ENCODE results near the gene PCDHGA11.
A peak's percentile ranks its signal among the peaks of the same experiment; 100 is the strongest.
"Not testable (repeated sequence)": the region's sequence is repeated elsewhere in the genome, so short reads cannot be mapped to it uniquely, and the experiment has no call there.

Gene PCDHGA11

GRCh38 chr5:141409598-141410306 lies 11.1 kb upstream of the PCDHGA11 start:
- TF ChIP-seq JUND (IDR thresholded peaks at IDR 0.05; ENCODE audit: low read depth), result no peak
- in situ Hi-C loops (cut with HindIII; ENCODE audit: low pct_unique_long_range_greater_than_20kb, low sequenced_read_pairs), result no loop called here

GRCh38 chr5:141411575-141411974 lies 9.3 kb upstream of the PCDHGA11 start:
- DNase-seq (ENCODE audit: low read depth in 1 of 2, low spot score in 1 of 2), result no peak
- in situ Hi-C loops (cut with HindIII; ENCODE audit: low pct_unique_long_range_greater_than_20kb, low sequenced_read_pairs), result no loop called here
- TF ChIP-seq JUND (IDR thresholded peaks at IDR 0.05; ENCODE audit: low read depth), result no peak

More at GRCh38 chr5:141409598-141410306, 11.1 kb upstream of the PCDHGA11 start:
- DNase-seq (ENCODE audit: low read depth in 1 of 2, low spot score in 1 of 2), result no peak

GRCh38 chr5:141412854-141413539 lies 7.9 kb upstream of the PCDHGA11 start, which contains the start of gene PCDHGA10:
Gene PCDHGA10 (plus strand): TSS chr5:141412987. CDS start chr5:141413176, 189 bp downstream.
- no peak for TF ChIP-seq JUND (IDR thresholded peaks at IDR 0.05; ENCODE audit: low read depth)
- peak; percentile 93 for DNase-seq (ENCODE audit: low read depth in 1 of 2, low spot score in 1 of 2)
- in situ Hi-C loops (cut with HindIII; ENCODE audit: low pct_unique_long_range_greater_than_20kb, low sequenced_read_pairs), result no loop called here

- peak; percentile 72 to 92 for DNase-seq (ENCODE audit: low read depth in 1 of 2, low spot score in 1 of 2)
- in situ Hi-C loops (cut with HindIII; ENCODE audit: low pct_unique_long_range_greater_than_20kb, low sequenced_read_pairs), result no loop called here
- TF ChIP-seq JUND (IDR thresholded peaks at IDR 0.05; ENCODE audit: low read depth), result no peak
Observed at GRCh38 chr5:141413540-141414069, 7.2 kb upstream of the PCDHGA11 start.

GRCh38 chr5:141414548-141415274 lies 6.1 kb upstream of the PCDHGA11 start:
- DNase-seq (ENCODE audit: low read depth in 1 of 2, low spot score in 1 of 2); in situ Hi-C loops (cut with HindIII; ENCODE audit: low pct_unique_long_range_greater_than_20kb, low sequenced_read_pairs): not testable (repeated sequence)

- in situ Hi-C loops (cut with HindIII; ENCODE audit: low pct_unique_long_range_greater_than_20kb, low sequenced_read_pairs), result not testable (repeated sequence)
Observed at GRCh38 chr5:141415275-141415618, 5.6 kb upstream of the PCDHGA11 start.

GRCh38 chr5:141417494-141418172 lies 3.2 kb upstream of the PCDHGA11 start, which contains the start of gene PCDHGB7:
Gene PCDHGB7 (plus strand): TSS chr5:141417677. CDS start chr5:141417860, 183 bp downstream.
- in situ Hi-C loops (cut with HindIII; ENCODE audit: low pct_unique_long_range_greater_than_20kb, low sequenced_read_pairs); DNase-seq (ENCODE audit: low read depth in 1 of 2, low spot score in 1 of 2): not testable (repeated sequence)

More at GRCh38 chr5:141415275-141415618, 5.6 kb upstream of the PCDHGA11 start:
- DNase-seq (ENCODE audit: low read depth in 1 of 2, low spot score in 1 of 2), result not testable (repeated sequence)

- DNase-seq (ENCODE audit: low read depth in 1 of 2, low spot score in 1 of 2), result no peak
- in situ Hi-C loops (cut with HindIII; ENCODE audit: low pct_unique_long_range_greater_than_20kb, low sequenced_read_pairs), result no loop called here
- no peak for TF ChIP-seq JUND (IDR thresholded peaks at IDR 0.05; ENCODE audit: low read depth)
Observed at GRCh38 chr5:141419074-141419880, 1.6 kb upstream of the PCDHGA11 start.

- DNase-seq (ENCODE audit: low read depth in 1 of 2, low spot score in 1 of 2), result no peak
- no peak for TF ChIP-seq JUND (IDR thresholded peaks at IDR 0.05; ENCODE audit: low read depth)
- in situ Hi-C loops (cut with HindIII; ENCODE audit: low pct_unique_long_range_greater_than_20kb, low sequenced_read_pairs), result no loop called here
Observed at GRCh38 chr5:141421489-141421855, 621 bp downstream of the PCDHGA11 start.

- TF ChIP-seq JUND (IDR thresholded peaks at IDR 0.05; ENCODE audit: low read depth), result no peak
- in situ Hi-C loops (cut with HindIII; ENCODE audit: low pct_unique_long_range_greater_than_20kb, low sequenced_read_pairs), result no loop called here
Observed at GRCh38 chr5:141422742-141423291, 2.0 kb downstream of the PCDHGA11 start.

GRCh38 chr5:141427783-141428426 lies 7.1 kb downstream of the PCDHGA11 start:
- no peak for DNase-seq (ENCODE audit: low read depth in 1 of 2, low spot score in 1 of 2)
- in situ Hi-C loops (cut with HindIII; ENCODE audit: low pct_unique_long_range_greater_than_20kb, low sequenced_read_pairs), result no loop called here
- TF ChIP-seq JUND (IDR thresholded peaks at IDR 0.05; ENCODE audit: low read depth), result no peak

More at GRCh38 chr5:141422742-141423291, 2.0 kb downstream of the PCDHGA11 start:
- DNase-seq (ENCODE audit: low read depth in 1 of 2, low spot score in 1 of 2), result no peak
